ENCODE results near the gene TCERG1.

The TCERG1 gene

GRCh38 chr5:146448783-146449519 lies 1.8 kb downstream of the TCERG1 start:
- TF ChIP-seq, protein P1, sequence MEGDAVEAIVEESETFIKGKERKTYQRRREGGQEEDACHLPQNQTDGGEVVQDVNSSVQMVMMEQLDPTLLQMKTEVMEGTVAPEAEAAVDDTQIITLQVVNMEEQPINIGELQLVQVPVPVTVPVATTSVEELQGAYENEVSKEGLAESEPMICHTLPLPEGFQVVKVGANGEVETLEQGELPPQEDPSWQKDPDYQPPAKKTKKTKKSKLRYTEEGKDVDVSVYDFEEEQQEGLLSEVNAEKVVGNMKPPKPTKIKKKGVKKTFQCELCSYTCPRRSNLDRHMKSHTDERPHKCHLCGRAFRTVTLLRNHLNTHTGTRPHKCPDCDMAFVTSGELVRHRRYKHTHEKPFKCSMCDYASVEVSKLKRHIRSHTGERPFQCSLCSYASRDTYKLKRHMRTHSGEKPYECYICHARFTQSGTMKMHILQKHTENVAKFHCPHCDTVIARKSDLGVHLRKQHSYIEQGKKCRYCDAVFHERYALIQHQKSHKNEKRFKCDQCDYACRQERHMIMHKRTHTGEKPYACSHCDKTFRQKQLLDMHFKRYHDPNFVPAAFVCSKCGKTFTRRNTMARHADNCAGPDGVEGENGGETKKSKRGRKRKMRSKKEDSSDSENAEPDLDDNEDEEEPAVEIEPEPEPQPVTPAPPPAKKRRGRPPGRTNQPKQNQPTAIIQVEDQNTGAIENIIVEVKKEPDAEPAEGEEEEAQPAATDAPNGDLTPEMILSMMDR (conservative IDR thresholded peaks at IDR 0.05; ENCODE audit: low read depth) = no peak
- DNase-seq (ENCODE audit: low spot score) = no peak
- POLR2A ChIA-PET (ENCODE audit: low non-redundant PET) = no interaction called here
- CTCF ChIA-PET = no interaction called here
- H3K27ac ChIP-seq = no peak overlapping the region

- CTCF ChIA-PET = interaction anchor here (0.7 kb wide), 1 partner anchor 71 kb away, joined by 3 read pairs; no protein-coding TSS in a partner anchor
- H3K27ac ChIP-seq = no peak overlapping the region
- POLR2A ChIA-PET (ENCODE audit: low non-redundant PET) = interaction anchor here (0.5 kb wide), 1 partner anchor 171 kb away, joined by 3 read pairs; no protein-coding TSS in a partner anchor
- TF ChIP-seq, protein P1 (conservative IDR thresholded peaks at IDR 0.05; ENCODE audit: low read depth) = no peak
- DNase-seq (ENCODE audit: low spot score) = no peak
Observed at GRCh38 chr5:146450002-146450401, 2.9 kb downstream of the TCERG1 start.

GRCh38 chr5:146451411-146451810 lies 4.3 kb downstream of the TCERG1 start:
- no peak overlapping the region for H3K27ac ChIP-seq
- no peak for DNase-seq (ENCODE audit: low spot score)
- CTCF ChIA-PET = no interaction called here
- TF ChIP-seq, protein P1 (conservative IDR thresholded peaks at IDR 0.05; ENCODE audit: low read depth) = peak; percentile 26; the same call in 1 of the 2 replicates
- POLR2A ChIA-PET (ENCODE audit: low non-redundant PET) = no interaction called here

DNA sequence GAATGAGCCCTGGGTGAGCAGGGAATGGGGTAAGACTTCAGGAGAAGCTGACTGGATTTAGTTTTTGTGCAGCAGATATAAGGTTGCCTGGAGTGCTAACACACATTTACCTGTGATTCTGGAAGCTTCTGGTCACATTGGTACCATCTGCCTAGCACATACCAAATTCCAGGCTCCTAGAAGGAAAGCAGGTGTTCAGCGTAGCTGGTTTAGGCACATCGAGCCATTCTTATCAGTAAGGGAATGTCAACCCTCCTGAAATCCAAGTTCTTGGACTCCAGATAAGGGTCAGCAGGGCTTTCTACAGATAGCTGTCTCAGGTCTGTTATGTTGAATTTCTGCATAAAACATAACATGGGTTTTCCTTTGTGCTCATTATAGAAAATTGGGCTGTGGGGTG lies 10.3 kb downstream of the TCERG1 start:
- H3K27ac ChIP-seq = no peak overlapping the region
- ChIA-PET CTCF (interaction anchor here (0.6 kb wide), 1 partner anchor 321 kb away, joined by 6 read pairs; no protein-coding TSS in a partner anchor), POLR2A (ENCODE audit: low non-redundant PET) (no interaction called here)
- TF ChIP-seq, protein P1 (conservative IDR thresholded peaks at IDR 0.05; ENCODE audit: low read depth) = no peak
- no peak for DNase-seq (ENCODE audit: low spot score)

DNA sequence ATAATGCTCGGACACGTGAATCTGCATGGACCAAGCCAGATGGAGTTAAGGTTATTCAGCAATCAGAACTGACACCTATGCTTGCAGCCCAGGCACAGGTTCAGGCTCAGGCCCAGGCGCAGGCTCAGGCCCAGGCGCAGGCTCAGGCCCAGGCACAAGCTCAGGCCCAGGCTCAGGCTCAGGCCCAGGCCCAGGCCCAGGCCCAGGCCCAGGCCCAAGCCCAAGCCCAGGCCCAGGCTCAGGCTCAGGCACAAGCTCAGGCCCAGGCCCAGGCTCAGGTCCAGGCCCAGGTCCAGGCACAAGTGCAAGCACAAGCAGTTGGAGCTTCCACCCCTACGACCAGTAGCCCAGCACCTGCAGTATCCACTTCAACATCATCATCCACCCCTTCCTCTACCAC lies 11.8 kb downstream of the TCERG1 start:
- no peak overlapping the region for H3K27ac ChIP-seq
- no peak for DNase-seq (ENCODE audit: low spot score)
- TF ChIP-seq, protein P1 (conservative IDR thresholded peaks at IDR 0.05; ENCODE audit: low read depth) = no peak
- ChIA-PET POLR2A (ENCODE audit: low non-redundant PET) (no interaction called here), CTCF (interaction anchor here (0.6 to 1.6 kb wide), 3 partner anchors 12 to 41 kb away, joined by 3 to 5 read pairs (median 3); partner anchors contain the start of gene TCERG1)

- ChIA-PET CTCF (no interaction called here), POLR2A (ENCODE audit: low non-redundant PET) (no interaction called here)
- no peak overlapping the region for H3K27ac ChIP-seq
- TF ChIP-seq, protein P1 (conservative IDR thresholded peaks at IDR 0.05; ENCODE audit: low read depth) = no peak
- DNase-seq (ENCODE audit: low spot score) = no peak
Observed at GRCh38 chr5:146461319-146461718, 14.2 kb downstream of the TCERG1 start.

All from RWPE1 (cell line).